HL-60 (cell line): ENCODE data around the gene ABCC1.

Experiments
- CTCF ChIP-seq: IDR thresholded peaks from one replicate; pipeline ENCODE4 v1.5.1; 2011; ENCODE audit warnings: low read length, control low read depth, inconsistent platforms; ENCODE audit not compliant: insufficient read depth
- GABPA ChIP-seq: IDR thresholded peaks from 2 replicates; pipeline ENCODE4 v1.6.1; 2012; ENCODE audit warnings: low read depth
- POLR2AphosphoS5 ChIP-seq: IDR thresholded peaks from 2 replicates; pipeline ENCODE4 v1.6.1; 2012; ENCODE audit warnings: low read depth
- SPI1 ChIP-seq: IDR thresholded peaks from 2 replicates; pipeline ENCODE4 v1.6.1; 2012; ENCODE audit warnings: low read depth, mild to moderate bottlenecking, borderline replicate concordance

- no peak for TF ChIP-seq SPI1
- no peak for TF ChIP-seq CTCF
- no peak for TF ChIP-seq GABPA
- TF ChIP-seq POLR2AphosphoS5: no peak
These were observed 210.2 kb downstream of the ABCC1 start for GRCh38 chr16:16159662-16160061.
